ENCODE measurements around the gene EPAS1.

Gene EPAS1

GRCh38 chr2:46320141-46320567, 22.9 kb downstream of the EPAS1 start:
- DNase-seq (ENCODE audit: low read depth in 2 of 2) = no peak

DNA sequence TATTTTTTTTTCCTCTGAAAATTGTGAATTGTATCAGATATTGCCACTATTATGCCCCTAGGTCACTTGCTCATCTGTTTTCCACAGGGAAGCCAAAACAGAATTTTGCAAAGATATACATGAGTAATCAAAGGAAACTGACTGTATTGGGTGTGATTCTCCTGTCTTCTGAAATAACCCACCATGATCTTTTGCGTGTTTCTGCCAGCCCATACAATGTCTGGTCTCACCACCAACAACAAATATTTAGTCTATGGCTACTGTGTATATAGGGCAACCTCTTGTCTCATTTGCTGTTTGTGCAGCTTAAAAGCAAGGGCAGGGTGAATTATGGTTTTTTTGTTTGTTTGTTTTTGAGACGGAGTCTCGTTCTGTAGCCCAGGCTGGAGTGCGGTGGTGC, 26.5 kb downstream of the EPAS1 start:
- DNase-seq (ENCODE audit: low read depth in 2 of 2) = no peak

DNA sequence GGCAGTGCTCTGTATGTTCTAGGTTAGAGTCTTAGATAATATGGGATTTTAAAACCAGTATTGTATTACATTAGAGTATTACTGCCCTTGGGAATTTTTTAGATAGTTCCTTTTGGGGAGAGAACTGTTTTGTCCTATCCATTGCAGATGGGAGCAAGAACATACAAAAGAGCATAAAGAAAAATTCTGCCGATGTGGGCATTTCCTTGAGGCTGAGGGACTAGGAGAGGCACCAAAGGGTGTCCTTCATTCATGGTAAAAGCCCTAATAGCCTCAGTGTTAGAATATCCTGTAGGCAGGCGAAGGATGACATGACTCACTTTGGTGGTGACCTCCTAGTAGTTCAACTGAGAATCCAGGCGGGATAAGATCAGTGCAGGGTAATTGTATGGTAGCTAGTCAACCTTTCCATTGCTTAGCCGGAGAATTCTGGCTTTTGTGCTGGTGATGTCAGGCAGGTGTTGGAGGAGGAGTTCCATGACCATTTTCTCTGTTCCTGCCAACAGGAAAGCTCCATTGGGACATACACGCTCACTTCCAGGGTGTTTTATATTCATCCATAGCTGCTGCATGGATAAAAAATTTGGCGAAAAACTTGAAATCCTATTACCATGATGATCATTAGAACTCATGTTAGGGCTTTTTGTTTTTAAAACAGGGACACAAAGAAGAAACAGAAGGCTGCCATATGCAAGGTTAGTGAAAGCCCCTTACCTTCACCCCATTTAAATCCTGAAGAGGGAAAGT, 28.1 kb downstream of the EPAS1 start:
- DNase-seq (ENCODE audit: low read depth in 2 of 2) = no peak

GRCh38 chr2:46326231-46326980, 29.2 kb downstream of the EPAS1 start:
- no peak for DNase-seq (ENCODE audit: low read depth in 2 of 2)

- DNase-seq (ENCODE audit: low read depth in 2 of 2) = no peak
These were observed 30.4 kb downstream of the EPAS1 start for GRCh38 chr2:46327627-46328026.

- no peak for DNase-seq (ENCODE audit: low read depth in 2 of 2)
These were observed 31.1 kb downstream of the EPAS1 start for GRCh38 chr2:46328291-46328690.

GRCh38 chr2:46328829-46329228, 31.6 kb downstream of the EPAS1 start:
- no peak for DNase-seq (ENCODE audit: low read depth in 2 of 2)

DNA sequence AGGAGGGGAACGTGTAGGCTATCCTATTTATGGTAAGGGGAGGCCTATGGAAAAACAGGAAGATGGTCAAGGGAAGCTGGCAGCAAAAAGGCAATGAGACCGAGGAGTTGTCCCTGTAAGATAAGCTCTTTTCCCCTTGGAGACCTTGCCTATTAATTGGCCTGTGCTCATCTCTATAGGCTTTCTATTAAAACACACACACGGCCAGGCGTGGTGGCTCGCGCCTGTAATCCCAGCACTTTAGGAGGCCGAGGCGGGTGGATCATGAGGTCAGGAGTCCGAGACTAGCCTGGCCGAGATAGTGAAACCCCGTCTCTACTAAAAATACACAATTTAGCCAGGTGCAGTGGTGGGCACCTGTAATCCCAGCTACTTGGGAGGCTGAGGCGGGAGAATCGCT, 32.1 kb downstream of the EPAS1 start:
- no peak for DNase-seq (ENCODE audit: low read depth in 2 of 2)

DNA sequence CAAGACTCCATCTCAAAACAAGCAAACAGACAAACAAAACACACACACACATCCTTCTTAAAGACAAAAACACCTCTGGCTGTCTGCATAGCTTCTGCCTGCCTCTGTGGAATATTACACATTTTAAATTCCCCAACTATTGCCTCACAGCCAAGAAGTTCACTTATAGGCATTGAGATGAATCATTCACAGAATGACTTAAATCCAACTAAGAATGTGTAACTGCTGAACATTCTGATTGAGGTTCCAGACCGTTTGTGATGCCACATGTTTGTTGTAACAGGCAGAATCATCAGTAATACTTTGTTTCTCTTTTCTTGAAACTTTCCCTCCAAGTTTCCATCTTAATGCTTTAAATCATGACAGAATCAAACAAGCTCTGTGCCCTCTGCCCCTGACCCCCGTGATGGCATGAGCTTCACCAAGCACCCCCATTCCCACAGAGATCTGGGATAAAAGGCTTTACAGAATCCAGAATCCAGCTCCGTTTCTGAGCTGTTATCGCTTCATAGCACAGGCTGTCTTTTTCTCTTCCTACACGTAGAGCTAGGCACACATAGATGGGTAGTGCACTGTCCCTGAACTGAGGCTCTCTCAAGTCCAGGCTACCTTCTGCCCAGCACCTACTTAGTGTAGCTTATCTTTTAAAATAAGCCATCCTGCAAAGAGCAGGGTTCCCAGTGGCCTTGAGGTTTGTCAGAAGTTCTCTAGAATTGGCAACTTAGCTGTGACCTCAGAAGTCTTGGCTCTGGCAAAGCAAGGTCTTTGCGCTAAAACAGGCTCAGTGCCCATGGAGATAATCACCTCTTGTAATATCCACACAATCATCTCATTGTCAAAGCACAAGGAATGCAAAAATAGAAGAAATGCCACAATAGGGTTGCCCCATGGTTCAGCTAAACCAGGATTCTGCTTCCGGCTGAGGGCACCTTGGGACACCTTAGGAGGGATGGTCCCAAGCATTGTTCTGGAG, 32.9 kb downstream of the EPAS1 start:
- DNase-seq (ENCODE audit: low read depth in 2 of 2) = no peak

- DNase-seq (ENCODE audit: low read depth in 2 of 2) = no peak
These were observed 34.0 kb downstream of the EPAS1 start for GRCh38 chr2:46331109-46331766.

- DNase-seq (ENCODE audit: low read depth in 2 of 2) = no peak
These were observed 35.6 kb downstream of the EPAS1 start for GRCh38 chr2:46332686-46333281.

DNA sequence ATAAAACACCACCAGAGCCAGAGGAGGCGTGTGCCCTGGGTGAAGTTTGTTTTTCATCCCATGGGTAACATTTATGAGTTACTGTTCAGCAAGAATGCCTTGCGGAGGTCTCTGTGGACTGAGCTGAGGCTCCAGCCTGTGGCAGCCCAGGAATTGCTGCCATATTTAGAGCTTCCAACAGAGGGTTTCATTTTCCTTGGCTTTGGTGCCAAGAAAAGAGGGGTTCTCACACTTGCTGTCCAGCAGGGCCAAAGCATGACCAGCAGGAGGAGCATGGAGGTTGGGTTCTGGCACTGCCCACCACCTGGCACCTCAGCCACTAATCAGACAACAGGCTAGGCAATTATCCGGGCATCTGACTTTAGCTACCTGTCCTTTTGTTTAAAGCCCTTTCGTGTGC, 36.7 kb downstream of the EPAS1 start:
- no peak for DNase-seq (ENCODE audit: low read depth in 2 of 2)

DNA sequence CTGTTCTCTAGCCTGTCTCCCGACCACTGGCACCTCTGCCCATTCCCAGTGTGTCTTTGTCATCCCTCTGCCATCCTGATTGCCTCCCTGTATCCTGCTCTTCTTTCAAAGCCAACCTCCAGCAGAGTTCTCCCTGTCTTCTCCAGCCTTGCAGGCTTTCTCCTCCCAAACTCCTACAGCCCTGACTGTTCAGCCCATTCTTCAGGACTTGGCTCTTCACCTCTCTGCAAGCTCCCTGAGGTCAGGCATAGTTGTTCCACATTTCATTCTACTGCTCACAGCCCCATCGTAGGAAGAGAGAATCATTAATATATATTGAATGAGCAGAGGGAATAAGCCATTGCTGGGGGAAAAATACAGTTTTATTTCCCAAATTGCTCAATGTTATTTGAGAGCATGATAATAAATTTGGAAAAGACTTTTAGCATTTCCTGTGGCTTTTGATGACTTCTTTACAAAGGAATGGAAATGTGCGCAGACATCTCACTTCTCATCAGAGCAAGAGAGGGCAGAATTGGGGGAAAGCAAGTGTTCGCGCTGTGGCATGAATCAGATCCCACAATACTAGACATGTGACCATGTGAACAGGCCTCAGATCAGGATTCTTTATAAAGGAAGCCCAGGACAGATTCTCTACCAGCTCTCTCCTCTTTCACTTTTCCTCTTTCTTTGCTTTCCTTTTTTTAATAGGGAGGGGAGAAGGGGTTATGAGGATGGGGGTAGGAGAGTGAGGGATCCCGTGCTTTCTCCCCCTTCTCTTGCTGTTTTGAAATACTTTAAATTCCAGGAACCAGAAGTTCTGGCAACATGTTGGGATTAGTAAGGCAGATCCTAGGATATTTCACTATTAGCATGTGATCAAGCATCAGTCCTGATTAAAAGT, 37.4 kb downstream of the EPAS1 start:
- no peak for DNase-seq (ENCODE audit: low read depth in 2 of 2)

- no peak for DNase-seq (ENCODE audit: low read depth in 2 of 2)
These were observed 38.4 kb downstream of the EPAS1 start for GRCh38 chr2:46335391-46336282.

GRCh38 chr2:46336283-46336959, 39.2 kb downstream of the EPAS1 start:
- no peak for DNase-seq (ENCODE audit: low read depth in 2 of 2)

DNA sequence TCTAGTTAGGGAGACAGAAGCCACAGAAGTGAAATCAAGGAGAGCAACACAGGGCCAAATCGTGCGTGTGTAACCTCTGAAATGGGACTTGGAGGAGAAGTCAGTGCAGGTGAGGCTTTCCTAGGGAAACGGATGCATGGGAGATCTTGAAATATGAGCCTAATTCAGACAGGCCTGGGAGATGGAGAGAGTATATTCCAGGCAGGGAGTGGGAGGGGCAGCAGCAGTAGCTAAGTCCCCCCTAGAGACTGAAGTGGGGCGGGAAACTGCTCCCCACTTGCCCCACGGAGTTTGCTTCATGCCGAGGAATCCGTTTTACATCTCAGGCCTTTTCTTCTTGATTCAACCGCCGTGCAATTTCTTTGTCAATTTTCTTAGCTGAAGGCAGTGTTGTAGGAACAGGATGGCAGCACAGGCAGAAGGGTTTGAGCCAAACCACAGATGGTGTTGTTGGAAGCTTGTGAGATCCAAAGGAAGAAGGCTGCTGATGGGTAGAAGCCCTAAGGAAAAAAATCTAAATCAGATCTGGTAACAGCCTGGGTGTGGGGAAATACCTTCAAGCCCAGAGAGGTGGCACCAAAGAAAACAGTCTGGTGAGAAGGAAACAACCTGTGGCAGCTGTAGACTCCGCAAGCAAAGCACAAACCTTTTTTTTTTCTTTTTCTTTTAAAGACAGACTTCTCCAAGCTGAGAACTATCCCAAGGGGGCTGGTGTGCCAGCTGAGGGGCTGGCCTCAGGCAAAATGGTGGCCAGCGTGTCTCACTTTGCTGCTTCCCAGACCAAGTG, 40.2 kb downstream of the EPAS1 start:
- no peak for DNase-seq (ENCODE audit: low read depth in 2 of 2)

- no peak for DNase-seq (ENCODE audit: low read depth in 2 of 2)
These were observed 41.5 kb downstream of the EPAS1 start for GRCh38 chr2:46338674-46339073.

GRCh38 chr2:46339200-46339599, 42.0 kb downstream of the EPAS1 start:
- DNase-seq (ENCODE audit: low read depth in 2 of 2) = no peak
